HEK293 (cell line): ENCODE data around the gene EMP3.
A peak's percentile ranks its signal among the peaks of the same experiment; 100 is the strongest.

Experiments
- CTCF ChIA-PET: fragments of 350-600 bp; formaldehyde crosslinking; extraction: SDS; loops from one replicate; lab custom pipeline; 2021; ENCODE audit warnings: antibody characterized with exemption; lab: Yijun Ruan, JAX
- POLR2A ChIA-PET: fragments of 300-600 bp; formaldehyde crosslinking; extraction: SDS; loops from one replicate; lab custom pipeline; 2020; ENCODE audit warnings: antibody characterized with exemption, inconsistent platforms; lab: Yijun Ruan, JAX
- H3K27ac ChIP-seq: fragments of 200-500 bp; sonication (Bioruptor generic); 2 replicates; pipeline ENCODE4 v1.5.1; 2014; ENCODE audit warnings: low read depth, low read length, control low read depth, inconsistent platforms; ENCODE audit errors: extremely low read depth
- H3K36me3 ChIP-seq, 2 experiments: fragments of 200-500 bp in 1 of 2; sonication (Bioruptor generic) in 1 of 2; 1 replicate in 1 of 2; 2 replicates in 1 of 2; pipeline ENCODE4 v1.5.1; 2014 to 2017; ENCODE audit warnings: inconsistent platforms in 2 of 2, low read length in 2 of 2; ENCODE audit not compliant: control insufficient read depth in 2 of 2, insufficient read depth in 1 of 2
- H3K4me1 ChIP-seq: fragments of 200-500 bp; sonication (Bioruptor generic); 2 replicates; pipeline ENCODE4 v1.5.1; 2014; ENCODE audit warnings: mild to moderate bottlenecking, low read length, inconsistent platforms; ENCODE audit not compliant: control insufficient read depth, insufficient read depth
- H3K4me3 ChIP-seq: 2 replicates; pipeline ENCODE4 v1.5.1; 2011; ENCODE audit warnings: low read depth, mild to moderate bottlenecking, control low read depth, low read length, moderate library complexity
- H3K9me3 ChIP-seq: fragments of 200-500 bp; sonication (Bioruptor generic); 2 replicates; pipeline ENCODE4 v1.5.1; 2014; ENCODE audit warnings: low read depth, low read length, inconsistent platforms; ENCODE audit not compliant: control insufficient read depth, insufficient read depth
- ATF2 ChIP-seq: fragments of 450-650 bp; formaldehyde crosslinking; IDR thresholded peaks from 2 replicates; pipeline ENCODE4 v1.5.1; 2016; ENCODE audit warnings: missing biosample characterization, missing genetic modification characterization, low read depth
- BCL11A ChIP-seq: fragments of 450-650 bp; formaldehyde crosslinking; IDR thresholded peaks from 2 replicates; pipeline ENCODE4 v1.5.1; 2016; ENCODE audit warnings: low read depth, missing biosample characterization, missing genetic modification characterization
- GLI2 ChIP-seq: fragments of 450-650 bp; formaldehyde crosslinking; IDR thresholded peaks from 2 replicates; pipeline ENCODE4; 2017; ENCODE audit warnings: missing biosample characterization, missing genetic modification characterization, low read depth, borderline replicate concordance
- GLI4 ChIP-seq: fragments of 450-650 bp; formaldehyde crosslinking; IDR thresholded peaks from 2 replicates; pipeline ENCODE4 v1.5.1; 2016; ENCODE audit warnings: missing biosample characterization, missing genetic modification characterization
- GLIS2 ChIP-seq: fragments of 450-650 bp; formaldehyde crosslinking; IDR thresholded peaks from 2 replicates; pipeline ENCODE4 v1.5.1; 2016; ENCODE audit warnings: missing biosample characterization, missing genetic modification characterization
- HOXC10 ChIP-seq: sonication (generic); formaldehyde crosslinking; IDR thresholded peaks from 2 replicates; pipeline ENCODE4 v1.8.1; 2023; ENCODE audit warnings: mild to moderate bottlenecking, missing genetic modification reagents
- KLF16 ChIP-seq: fragments of 450-650 bp; formaldehyde crosslinking; IDR thresholded peaks from 2 replicates; pipeline ENCODE4 v1.5.1; 2017; ENCODE audit warnings: missing biosample characterization, missing genetic modification characterization
- PRDM4 ChIP-seq: fragments of 450-650 bp; formaldehyde crosslinking; IDR thresholded peaks from 2 replicates; pipeline ENCODE4 v1.5.1; 2017; ENCODE audit warnings: missing biosample characterization, missing genetic modification characterization
- SP3 ChIP-seq: fragments of 450-650 bp; formaldehyde crosslinking; IDR thresholded peaks from 2 replicates; pipeline ENCODE4 v1.5.1; 2016; ENCODE audit warnings: missing biosample characterization, missing genetic modification characterization
- ZBTB26 ChIP-seq: fragments of 450-650 bp; formaldehyde crosslinking; optimal IDR thresholded peaks from 2 replicates; pipeline ENCODE3; 2016; ENCODE audit warnings: missing biosample characterization, mild to moderate bottlenecking, missing genetic modification characterization
- ZNF133 ChIP-seq: fragments of 450-650 bp; formaldehyde crosslinking; IDR thresholded peaks from 2 replicates; pipeline ENCODE4 v1.5.1; 2016; ENCODE audit warnings: missing biosample characterization, missing genetic modification characterization
- ZNF18 ChIP-seq: fragments of 450-650 bp; formaldehyde crosslinking; IDR thresholded peaks from 2 replicates; pipeline ENCODE4 v1.5.1; 2016; ENCODE audit warnings: missing biosample characterization, missing genetic modification characterization
- ZNF19 ChIP-seq: fragments of 450-650 bp; formaldehyde crosslinking; IDR thresholded peaks from 2 replicates; pipeline ENCODE4; 2016; ENCODE audit warnings: missing biosample characterization, missing genetic modification characterization, low read depth
- ZNF341 ChIP-seq: fragments of 450-650 bp; formaldehyde crosslinking; IDR thresholded peaks from 2 replicates; pipeline ENCODE4; 2016; ENCODE audit warnings: low read depth, missing biosample characterization, missing genetic modification characterization
- ZNF37A ChIP-seq: fragments of 450-650 bp; IDR thresholded peaks from 2 replicates; pipeline ENCODE4 v1.5.1; 2018; ENCODE audit warnings: missing biosample characterization, missing genetic modification characterization
- ZNF391 ChIP-seq: fragments of 450-650 bp; formaldehyde crosslinking; IDR thresholded peaks from 2 replicates; pipeline ENCODE4 v1.5.1; 2016; ENCODE audit warnings: low read depth, missing biosample characterization, missing genetic modification characterization, borderline replicate concordance
- ZNF596 ChIP-seq: fragments of 450-650 bp; IDR thresholded peaks from 2 replicates; pipeline ENCODE4 v1.5.0; 2018; ENCODE audit warnings: missing biosample characterization, mild to moderate bottlenecking, missing genetic modification characterization, moderate library complexity
- ZNF626 ChIP-seq: fragments of 450-650 bp; sonication (Bioruptor Pico); formaldehyde crosslinking; IDR thresholded peaks from 2 replicates; pipeline ENCODE4 v1.5.1; 2018; ENCODE audit warnings: missing biosample characterization, missing genetic modification characterization, inconsistent platforms
- ZNF645 ChIP-seq: fragments of 450-650 bp; formaldehyde crosslinking; IDR thresholded peaks from 2 replicates; pipeline ENCODE4; 2016; ENCODE audit warnings: missing biosample characterization, missing genetic modification characterization
- ZNF707 ChIP-seq: fragments of 450-650 bp; formaldehyde crosslinking; IDR thresholded peaks from 2 replicates; pipeline ENCODE4 v1.5.1; 2016; ENCODE audit warnings: missing biosample characterization, missing genetic modification characterization
- ZNF768 ChIP-seq: fragments of 450-650 bp; formaldehyde crosslinking; IDR thresholded peaks from 2 replicates; pipeline ENCODE4 v1.5.1; 2018; ENCODE audit warnings: missing biosample characterization, mild to moderate bottlenecking, missing genetic modification characterization
- ZNF830 ChIP-seq: fragments of 450-650 bp; IDR thresholded peaks from 2 replicates; pipeline ENCODE4 v1.5.0; 2018; ENCODE audit warnings: missing biosample characterization, missing genetic modification characterization, low read depth, mild to moderate bottlenecking, moderate library complexity

Gene EMP3

GRCh38 chr19:48367855-48368254, 42.5 kb downstream of the EMP3 start:
- Histone ChIP-seq H3K27ac (peak overlapping the region; percentile 17; the same call in 1 of the 2 replicates), H3K9me3 (no peaks in the 10 kb centered on the region), H3K4me1 (peaks cover 8% of the 10 kb centered on the region), H3K36me3 (no peaks in the 10 kb centered on the region; a peak in 1 of 3 replicates)
- TF ChIP-seq ZNF707 (tag by site-specific recombination) (no peak), KLF16 (tag by site-specific recombination) (no peak), ZNF830 (tag by site-specific recombination) (no peak), ZNF596 (tag by site-specific recombination) (no peak), HOXC10 (CRISPR knock-in tag) (no peak), ATF2 (tag by site-specific recombination) (no peak), ZNF626 (tag by site-specific recombination) (no peak), ZBTB26 (no peak), ZNF768 (tag by site-specific recombination) (no peak)
- TF ChIP-seq, all 188 proteins: peak for 0
- no peak overlapping the region for H3K4me3 ChIP-seq
- POLR2A ChIA-PET = no interaction called here
- CTCF ChIA-PET = no interaction called here

- Histone ChIP-seq H3K36me3 (no peaks in the 10 kb centered on the region; a peak in 1 of 3 replicates), H3K9me3 (no peaks in the 10 kb centered on the region), H3K4me1 (peaks cover 16% of the 10 kb centered on the region), H3K4me3 (no peak overlapping the region), H3K27ac (no peak overlapping the region)
- TF ChIP-seq BCL11A (no peak), PRDM4 (tag by site-specific recombination) (no peak), SP3 (tag by site-specific recombination) (no peak), ZNF341 (tag by site-specific recombination) (no peak), ZNF391 (tag by site-specific recombination) (no peak), ZNF18 (tag by site-specific recombination) (no peak), ZNF645 (tag by site-specific recombination) (no peak), GLI4 (tag by site-specific recombination) (no peak), GLI2 (tag by site-specific recombination) (no peak), ZNF37A (tag by site-specific recombination) (no peak), GLIS2 (no peak), ZNF133 (tag by site-specific recombination) (no peak), ZNF19 (tag by site-specific recombination) (no peak), ZNF768 (tag by site-specific recombination) (no peak)
- ChIA-PET CTCF (no interaction called here), POLR2A (no interaction called here)
Observed at GRCh38 chr19:48368936-48369335, 43.6 kb downstream of the EMP3 start.
